Measurements from ENCODE around the gene MRPS27.

MRPS27 gene

GRCh38 chr5:72256536-72256935, 63.5 kb downstream of the MRPS27 start:
- peak; percentile 38 for DNase-seq (ENCODE audit: low read depth)

DNA sequence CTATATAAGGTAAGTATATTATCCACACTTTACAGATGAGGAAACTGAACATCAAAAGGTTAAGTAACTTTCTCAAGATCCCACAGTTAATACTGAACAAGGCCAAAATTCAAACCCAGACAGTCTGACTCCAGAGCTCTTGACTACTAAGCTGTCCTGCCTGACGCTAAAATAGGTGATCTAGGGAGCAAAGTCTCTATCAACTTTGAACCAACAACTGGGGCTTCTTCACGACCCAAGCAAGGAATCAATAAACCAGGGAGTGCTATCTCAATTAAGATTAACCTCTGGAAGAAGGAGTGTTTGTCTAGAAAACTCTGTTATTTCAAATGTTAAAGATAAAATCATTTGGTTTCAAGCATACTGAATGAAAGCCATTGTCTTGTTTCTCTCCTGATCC, 64.4 kb downstream of the MRPS27 start:
- no peak for DNase-seq (ENCODE audit: low read depth)

- DNase-seq (ENCODE audit: low read depth), result no peak
Observed at GRCh38 chr5:72255237-72255636, 64.8 kb downstream of the MRPS27 start.

- DNase-seq (ENCODE audit: low read depth), result peak; percentile 44
Observed at GRCh38 chr5:72252574-72253155, 67.4 kb downstream of the MRPS27 start.

DNA sequence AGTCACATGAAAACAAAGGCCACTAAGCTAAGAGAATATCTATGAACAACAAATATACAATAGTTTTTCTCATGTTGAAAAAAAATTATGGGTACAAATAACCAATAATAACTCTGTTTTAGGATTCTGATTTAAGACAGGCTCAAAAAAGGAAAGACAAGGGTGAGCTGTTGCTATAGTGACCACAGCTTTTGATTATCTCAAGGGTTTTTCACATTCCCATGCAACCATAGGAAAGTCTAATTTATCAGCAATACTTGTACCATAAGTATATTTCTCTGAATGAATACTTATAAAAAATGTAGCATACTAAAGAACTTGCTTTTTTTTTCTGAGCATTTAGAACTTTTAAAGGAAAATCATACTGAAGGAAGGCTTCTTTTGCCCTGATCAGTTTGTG, 68.0 kb downstream of the MRPS27 start:
- no peak for DNase-seq (ENCODE audit: low read depth)

DNA sequence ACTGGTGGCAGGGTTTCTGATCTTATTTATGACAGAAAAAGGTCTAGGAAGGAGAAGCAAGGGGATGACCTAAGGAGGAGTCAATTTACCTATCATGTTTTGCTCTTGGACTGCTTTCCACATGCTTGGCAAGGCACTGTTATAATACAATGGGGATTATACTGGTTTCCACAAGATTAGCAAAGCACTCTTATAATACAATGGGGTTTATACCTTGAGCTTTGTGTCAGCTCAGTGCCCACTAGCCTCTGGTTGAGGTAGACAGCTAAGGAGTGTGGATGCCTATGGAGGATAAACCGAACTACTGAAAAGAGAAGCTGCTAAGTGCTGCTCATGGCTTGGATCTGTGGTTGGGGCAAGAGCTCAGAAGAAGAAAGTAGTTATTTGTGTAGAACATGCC, 68.7 kb downstream of the MRPS27 start:
- DNase-seq (ENCODE audit: low read depth), result no peak

GRCh38 chr5:72248410-72248981, 71.5 kb downstream of the MRPS27 start:
- peak; percentile 95 for DNase-seq (ENCODE audit: low read depth)

- peak; percentile 75 for DNase-seq (ENCODE audit: low read depth)
Observed at GRCh38 chr5:72246954-72247442, 73.0 kb downstream of the MRPS27 start.

GRCh38 chr5:72245951-72246532, 74.0 kb downstream of the MRPS27 start:
- peak; percentile 28 for DNase-seq (ENCODE audit: low read depth)

GRCh38 chr5:72245546-72245945, 74.5 kb downstream of the MRPS27 start:
- DNase-seq (ENCODE audit: low read depth), result no peak

DNA sequence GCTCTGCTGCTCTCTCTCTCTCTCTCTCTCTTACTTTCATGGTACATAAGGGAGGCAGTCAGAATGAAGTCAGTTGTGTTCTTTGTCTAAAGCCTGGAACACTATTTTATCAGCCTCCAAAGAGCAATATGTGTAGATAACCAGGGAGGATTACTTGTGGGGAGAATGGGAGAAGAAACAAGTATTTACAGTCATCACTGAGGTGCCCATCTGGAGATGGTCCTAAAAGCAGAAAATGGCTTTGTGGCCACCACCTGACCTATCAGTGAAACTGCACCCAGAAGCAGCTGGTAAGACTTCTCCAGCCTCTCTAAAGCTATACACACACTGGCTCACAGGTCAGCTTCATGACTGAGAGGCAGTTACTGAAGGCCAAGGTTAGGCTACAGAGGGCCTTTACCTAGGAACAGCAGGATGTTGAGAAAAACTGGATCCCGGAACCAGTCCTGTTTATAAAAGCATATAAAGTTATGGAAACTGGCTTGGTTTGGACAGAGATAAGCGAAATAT, 75.1 kb downstream of the MRPS27 start:
- peak; percentile 69 for DNase-seq (ENCODE audit: low read depth)

DNA sequence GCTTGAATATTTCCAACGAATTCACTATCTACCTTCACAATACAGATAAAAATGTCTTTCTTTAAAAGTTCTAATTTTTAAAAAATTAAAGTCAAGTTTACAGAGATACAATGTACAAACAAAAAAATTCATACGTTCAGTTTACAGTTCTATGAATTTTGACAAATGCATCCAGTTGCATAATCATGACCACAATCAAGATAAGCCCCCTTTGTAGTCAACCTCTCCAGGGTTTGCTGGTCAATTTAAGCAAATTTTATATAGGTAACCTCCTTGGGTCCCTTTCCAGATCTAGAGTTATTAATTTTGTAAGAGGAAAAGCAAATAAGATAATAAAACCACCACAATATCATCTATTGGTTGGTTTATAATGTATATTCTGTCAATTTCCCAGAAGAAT, 76.3 kb downstream of the MRPS27 start:
- DNase-seq (ENCODE audit: low read depth), result no peak

- DNase-seq (ENCODE audit: low read depth), result no peak
Observed at GRCh38 chr5:72242796-72243475, 77.1 kb downstream of the MRPS27 start.

DNA sequence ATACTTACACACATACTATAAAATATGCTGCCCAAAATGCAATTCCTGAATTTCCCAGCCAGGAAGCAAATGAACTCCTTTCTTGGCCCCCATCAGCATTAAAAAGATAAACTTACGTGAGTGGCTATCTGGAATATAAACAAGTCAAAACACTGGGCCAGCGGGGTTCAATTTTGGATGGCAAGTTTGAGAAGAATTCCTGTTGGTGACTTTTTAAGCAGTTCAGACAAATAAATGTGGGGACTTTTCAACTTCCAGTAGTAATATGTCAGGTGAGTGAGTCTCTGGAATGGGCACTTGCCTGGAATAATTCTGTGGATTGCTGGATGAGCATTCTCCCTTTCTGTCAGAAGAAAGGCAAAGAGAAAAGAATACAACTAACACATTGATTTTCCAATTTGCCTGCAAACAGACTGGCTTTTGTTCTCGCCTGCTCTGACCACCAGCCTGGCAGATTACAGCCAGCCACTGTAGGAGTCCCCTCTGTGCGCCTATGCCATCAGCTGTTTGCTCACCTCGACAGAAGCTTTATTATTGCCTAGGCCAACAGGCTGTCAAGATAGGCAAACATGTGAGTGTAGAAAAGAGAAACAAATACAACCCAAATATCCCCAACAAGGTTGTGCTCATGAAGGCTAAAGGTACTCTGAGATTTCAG, 78.6 kb downstream of the MRPS27 start:
- DNase-seq (ENCODE audit: low read depth), result no peak

GRCh38 chr5:72238712-72239445, 81.2 kb downstream of the MRPS27 start:
- no peak for DNase-seq (ENCODE audit: low read depth)

- DNase-seq (ENCODE audit: low read depth), result no peak
Observed at GRCh38 chr5:72237879-72238278, 82.2 kb downstream of the MRPS27 start.

DNA sequence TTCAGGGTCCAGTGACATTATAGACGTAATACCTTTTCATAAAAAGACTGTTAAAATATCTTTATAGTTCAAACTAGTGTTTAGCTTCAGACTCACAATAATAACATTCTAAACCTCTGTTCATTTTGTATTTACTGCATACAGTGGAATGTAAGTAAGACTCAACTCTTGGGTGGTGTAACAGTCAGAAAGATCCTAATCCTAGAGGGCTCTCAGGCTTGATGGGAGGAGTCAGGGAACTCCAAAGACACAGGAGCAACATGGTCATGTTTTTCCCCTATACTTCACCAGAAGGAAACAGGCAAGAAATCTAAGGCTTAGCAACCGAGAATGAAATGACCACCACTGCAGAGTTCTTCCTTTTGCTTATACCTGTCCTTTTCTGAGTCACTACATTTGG, 82.6 kb downstream of the MRPS27 start:
- no peak for DNase-seq (ENCODE audit: low read depth)

- DNase-seq (ENCODE audit: low read depth), result peak; percentile 20
Observed at GRCh38 chr5:72235725-72236124, 84.3 kb downstream of the MRPS27 start.

DNA sequence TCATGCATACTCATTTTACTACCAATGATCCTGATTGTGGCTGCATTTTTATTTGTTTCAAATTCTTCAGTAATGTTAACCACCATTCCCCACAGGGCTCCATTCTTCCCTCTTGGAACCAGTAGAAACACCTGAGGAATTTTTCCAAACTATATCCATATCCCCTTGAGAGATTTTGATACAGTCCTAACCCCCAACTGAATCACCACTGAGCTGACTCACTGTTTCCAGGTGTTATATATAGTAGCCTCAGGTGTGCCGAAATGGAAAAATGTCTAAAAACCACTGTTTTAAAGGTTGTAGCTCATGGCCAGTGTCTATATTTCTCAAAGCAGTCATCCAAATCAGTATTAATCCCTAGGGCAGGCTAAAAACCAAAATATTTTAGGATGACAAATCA, 85.2 kb downstream of the MRPS27 start:
- DNase-seq (ENCODE audit: low read depth), result no peak

DNA sequence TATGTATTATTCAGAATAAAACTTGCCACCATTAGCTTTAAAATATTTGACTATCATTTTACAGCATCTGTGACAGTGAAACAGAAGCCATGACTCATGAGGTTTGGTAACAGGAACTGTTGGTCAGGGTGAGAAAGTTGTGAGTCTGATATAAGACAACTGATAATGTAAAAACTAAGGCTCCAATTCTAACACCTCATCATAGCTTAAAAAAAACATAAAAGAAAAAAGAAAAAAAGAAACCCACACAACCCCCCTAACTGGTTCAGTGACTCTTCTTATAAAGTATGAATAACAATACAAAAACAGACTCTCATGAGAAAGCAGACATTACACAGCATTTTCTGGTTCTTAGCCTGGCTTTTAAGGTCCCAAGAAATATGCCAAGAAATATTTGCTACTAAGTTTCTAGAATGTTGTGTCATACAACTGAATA, 85.8 kb downstream of the MRPS27 start:
- peak; percentile 76 for DNase-seq (ENCODE audit: low read depth)

GRCh38 chr5:72233835-72234234, 86.2 kb downstream of the MRPS27 start:
- DNase-seq (ENCODE audit: low read depth), result no peak

DNA sequence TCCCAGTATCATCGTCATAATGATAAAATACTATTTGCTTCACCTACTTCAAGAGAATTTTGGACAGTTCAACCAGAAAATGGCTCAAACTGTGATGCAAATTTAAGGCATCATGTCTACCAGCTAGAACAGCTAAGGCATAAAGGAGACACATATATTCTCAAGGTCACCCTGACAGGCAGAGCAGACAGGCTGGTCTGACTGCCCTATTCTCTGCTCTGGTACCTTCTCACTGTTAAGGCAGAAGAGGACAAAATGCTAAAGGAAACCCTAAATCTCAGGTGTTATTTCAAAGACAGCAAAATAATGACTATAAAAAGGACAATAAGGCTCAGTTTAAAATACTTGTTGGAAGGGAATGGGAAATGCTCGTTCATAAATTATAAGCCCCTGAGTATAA, 87.2 kb downstream of the MRPS27 start:
- DNase-seq (ENCODE audit: low read depth), result no peak
